ENCODE data around the gene SLC2A10. TPM values are rescaled to one million over a fixed set of nuclear protein-coding genes. Genes with fewer than 3 reads are reported as not detected.

The SLC2A10 gene
- total RNA-seq, 1 donor from 2014 or later, result 6.5 TPM

DNA sequence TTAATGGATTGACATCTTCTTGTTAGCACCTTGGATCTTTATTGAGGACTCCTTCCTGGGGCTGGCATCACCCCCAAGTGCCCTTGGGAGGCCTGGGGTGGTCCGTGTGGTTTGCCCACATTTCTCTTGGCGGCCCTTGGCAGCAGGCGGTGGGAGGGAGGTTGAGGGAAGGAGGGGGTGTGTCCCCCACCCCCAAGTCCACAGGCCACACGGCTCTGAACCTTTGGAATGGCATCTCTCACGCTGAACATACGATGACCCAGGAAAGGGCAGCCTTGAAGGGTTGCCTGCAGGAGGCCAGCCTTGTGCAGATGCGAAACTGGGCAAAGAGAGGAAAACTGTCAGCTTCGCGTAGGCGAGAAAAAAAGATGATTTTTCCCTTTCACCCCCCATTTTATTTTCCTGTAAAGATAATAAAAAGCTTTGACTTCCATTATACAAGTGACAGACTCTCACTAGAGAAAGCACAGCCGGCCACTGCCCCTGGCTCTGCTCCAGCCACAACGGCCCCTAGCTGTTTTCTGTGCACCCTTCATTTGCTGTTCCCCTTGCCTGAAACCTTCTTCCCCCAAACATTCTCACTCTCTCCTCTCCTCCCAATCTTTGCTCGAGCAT, 56.2 kb downstream of the SLC2A10 start:
- DNase-seq (ENCODE audit: low read depth, low spot score), result no peak

DNA sequence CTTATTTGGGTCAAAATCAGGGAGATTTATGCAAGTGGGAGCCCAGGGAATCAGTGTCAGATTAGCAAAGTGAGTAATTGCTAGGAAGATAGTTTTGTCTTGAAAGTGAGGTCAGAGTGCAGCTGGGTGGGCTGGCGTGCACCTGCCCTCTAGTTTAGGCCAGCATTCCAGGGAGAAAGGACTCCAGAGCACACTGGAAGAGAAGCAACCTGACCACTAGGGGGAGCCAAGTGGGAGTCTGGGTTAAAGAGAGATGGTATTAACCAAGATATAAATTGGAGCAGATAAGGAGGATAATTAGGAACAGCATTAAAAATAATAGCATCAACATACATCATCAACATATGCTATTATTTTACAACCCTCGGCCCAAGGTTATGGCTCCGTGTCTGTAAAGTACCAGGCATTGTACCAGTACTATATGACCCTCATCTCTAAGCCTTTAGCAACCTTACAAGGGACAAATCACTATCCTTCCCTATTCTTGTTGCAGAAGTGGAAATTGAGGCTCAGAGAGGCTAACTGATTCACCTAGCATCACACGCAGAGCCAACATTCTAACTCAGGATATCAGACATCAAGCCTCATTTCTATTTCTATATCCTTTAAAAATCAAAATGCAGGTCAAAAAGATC, 57.8 kb downstream of the SLC2A10 start:
- DNase-seq (ENCODE audit: low read depth, low spot score), result no peak

DNA sequence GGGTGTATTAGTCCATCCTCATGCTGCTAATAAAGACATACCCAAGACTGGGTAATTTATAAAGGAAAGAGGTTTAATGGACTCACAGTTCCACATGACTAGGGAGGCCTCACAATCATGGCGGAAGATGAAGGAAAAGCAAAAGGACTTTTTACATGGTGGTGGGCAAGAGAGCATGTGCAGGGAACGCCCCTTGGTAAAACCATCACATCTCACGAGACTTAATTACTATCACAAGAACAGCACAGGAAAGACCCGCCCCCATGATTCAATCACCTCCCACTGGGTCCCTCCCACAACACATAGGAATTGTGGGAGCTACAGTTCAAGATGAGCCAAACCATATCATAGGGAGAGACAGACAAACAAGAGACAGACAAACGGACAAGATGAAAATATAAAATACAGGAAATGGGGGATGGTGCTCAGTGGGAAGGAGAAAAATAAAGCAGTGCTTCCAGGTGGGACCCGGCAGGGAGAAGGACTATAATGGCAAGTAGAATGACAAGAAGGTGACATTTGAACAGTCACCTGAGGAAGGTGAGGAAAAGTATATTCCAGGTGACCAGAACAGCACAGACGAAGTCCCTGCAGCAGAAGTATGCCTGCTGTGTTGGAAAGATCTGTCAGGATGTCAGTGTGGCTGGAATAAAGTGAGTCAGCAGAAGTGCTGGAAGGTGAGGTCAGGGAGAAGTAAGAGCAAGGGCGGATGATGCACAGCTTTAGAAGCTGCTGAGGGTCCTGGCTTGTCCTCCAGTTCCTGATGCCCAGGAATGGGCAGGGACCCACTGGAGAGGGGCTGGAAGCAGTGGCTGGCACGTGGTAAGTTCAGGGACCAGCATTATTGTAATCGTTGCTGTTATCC, 61.1 kb downstream of the SLC2A10 start:
- no peak for DNase-seq (ENCODE audit: low read depth, low spot score)

DNA sequence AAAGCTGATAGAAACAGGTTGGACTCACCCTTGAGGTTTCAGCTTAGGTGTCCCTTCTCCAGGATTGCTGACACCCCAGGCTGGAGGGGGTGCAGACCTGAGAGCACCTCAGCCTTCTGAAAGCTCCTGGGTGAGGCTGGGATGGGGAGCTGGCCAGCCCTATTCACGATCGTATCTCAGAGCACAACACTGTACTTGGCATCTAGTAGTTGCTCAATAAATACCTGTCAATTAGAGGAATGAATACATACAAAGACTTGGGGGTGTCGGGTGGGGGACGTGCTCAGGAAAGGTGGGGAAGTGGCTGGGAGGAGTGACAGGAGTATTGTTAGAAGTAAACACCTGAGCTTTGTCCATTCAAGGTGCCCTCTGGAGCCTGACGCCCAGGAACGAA, 61.7 kb downstream of the SLC2A10 start:
- no peak for DNase-seq (ENCODE audit: low read depth, low spot score)

DNA sequence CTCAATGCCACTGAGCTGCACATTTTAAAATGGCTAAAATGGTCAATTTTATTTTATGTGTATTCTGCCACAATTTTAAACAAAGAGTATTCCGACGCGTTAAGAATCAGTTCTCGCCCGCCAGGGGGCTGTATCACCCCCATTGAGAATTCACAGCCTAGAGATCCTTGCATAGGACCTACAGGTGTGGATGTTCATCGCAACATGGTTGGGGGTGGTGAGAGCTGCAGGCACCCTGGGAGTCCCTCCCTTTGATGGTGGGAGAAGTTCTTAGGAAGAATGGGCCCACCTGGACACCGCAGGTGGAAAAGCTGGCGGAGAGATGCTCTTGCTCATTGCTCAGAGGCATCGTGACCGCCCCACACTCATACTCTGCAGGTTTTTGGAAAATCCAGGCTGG, 63.5 kb downstream of the SLC2A10 start:
- DNase-seq (ENCODE audit: low read depth, low spot score), result no peak

DNA sequence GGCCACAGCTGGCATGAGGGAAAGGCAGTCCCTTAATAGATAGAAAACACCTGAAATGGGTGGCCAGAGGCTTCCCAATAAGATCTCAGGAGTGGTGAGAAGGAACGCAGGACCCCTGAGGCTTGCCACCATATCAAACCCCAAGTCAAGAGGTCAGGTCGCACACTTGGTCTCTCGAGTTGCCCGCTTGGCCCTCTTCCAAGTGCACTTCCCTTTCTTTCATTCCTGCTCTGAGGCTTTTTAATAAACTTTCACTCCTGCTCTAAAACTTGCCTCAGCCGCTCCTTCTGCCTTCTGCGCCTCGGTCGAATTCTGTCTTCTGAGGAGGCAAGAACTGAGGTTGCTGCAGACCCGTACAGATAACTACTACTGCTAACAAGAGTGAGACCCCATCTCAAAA, 64.2 kb downstream of the SLC2A10 start:
- DNase-seq (ENCODE audit: low read depth, low spot score), result no peak

DNA sequence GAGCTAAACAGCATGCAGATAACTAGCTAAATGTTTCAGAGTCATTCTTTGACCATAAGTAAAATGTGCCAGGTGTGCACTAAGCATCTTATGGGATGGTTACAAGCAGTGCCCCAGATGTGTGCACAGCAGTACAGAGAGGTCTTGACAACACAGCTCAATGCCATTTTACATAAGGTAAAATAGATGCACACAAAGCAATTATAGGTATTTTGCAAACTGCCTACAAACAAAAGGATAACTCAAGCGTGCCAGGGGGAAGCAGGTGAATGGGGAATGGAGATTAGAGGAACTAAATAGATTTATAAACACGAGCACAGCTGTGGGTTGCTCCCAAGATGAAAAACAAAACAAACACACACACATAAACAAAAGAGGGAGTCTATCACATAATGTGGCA, 64.8 kb downstream of the SLC2A10 start:
- no peak for DNase-seq (ENCODE audit: low read depth, low spot score)

DNA sequence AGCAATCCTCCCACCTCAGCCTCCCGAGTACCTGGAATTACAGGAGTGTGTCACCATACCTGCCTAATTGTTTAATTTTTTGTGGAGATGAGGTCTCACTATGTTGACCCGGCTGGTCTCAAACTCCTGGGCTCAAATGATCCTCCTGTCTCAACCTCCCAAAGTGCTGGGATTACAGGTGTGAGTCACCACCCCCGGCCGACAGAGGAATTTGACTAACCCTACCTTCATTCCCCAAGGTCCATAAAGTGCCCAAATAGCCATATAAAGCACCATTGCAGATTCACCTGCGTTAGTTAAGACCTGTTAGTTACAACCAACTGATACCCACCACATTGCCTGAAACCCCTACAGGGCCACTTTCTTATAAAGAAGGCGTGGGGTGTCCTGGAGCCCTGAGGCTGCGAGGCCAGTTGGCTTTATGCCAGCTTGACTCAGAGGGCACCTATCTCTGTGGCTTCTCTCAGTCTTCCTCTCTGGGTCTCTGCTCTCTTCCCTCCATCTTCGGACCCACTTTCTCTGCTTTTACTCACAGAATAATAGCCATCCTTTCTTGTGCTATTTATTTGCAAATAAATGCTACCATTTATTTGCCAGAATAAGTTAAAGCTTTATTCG, 65.6 kb downstream of the SLC2A10 start:
- no peak for DNase-seq (ENCODE audit: low read depth, low spot score)

DNA sequence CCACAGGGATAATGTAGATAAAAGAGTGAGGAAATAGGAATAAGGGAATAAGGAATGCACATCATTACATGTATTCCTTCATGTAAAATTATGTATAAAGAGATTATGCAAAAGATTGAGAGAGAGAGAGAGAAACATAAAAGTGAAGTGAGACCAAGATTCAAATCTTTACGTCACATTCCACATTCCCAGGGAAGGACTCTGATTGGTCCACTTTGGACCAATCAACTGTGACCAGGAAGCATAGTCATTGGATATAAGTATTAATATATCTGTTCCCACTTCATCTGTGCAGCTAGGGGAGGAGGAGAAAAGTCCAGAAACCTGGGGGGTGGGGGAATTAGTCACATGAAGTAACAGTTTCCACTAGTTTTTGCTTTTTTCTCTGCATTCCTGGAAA, 66.4 kb downstream of the SLC2A10 start:
- DNase-seq (ENCODE audit: low read depth, low spot score), result no peak

DNA sequence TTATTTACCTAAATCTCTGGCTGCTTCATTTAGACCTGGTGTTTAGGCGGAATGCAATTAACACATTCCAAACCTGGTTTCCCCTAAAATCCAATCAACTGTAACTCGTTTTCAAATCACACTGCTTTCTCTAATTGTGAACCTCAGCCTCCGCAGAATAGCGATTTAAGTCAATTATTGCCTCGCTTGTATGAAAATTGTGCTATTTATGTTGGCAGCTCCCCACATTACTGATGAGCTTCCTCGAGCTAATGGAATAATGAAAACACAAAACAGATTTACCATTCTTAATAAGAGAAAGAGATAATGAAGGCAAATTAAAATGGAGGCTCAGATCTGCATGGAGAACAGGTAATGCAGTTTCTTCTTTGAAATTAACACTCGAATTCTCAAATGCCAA, 67.9 kb downstream of the SLC2A10 start:
- DNase-seq (ENCODE audit: low read depth, low spot score), result no peak

DNA sequence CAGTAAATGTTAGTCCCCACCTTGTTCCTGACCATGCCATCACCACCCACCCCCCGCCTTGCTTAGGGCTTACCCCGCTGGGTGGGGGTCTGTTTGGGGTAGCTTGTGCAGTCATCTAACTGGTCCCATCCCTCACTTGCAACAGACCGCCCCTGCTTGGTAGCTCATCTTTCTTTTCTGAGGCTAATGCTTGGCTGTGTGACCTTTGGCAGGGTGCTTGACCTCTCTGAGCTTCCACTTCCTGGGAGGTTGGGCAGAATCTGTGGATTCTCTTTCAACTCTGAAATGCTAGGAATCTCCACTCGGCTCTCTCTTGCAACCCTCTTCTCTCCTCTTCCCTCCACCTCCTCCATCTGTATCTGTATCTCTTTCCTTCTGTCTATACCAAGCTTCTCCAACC, 70.4 kb downstream of the SLC2A10 start:
- no peak for DNase-seq (ENCODE audit: low read depth, low spot score)

DNA sequence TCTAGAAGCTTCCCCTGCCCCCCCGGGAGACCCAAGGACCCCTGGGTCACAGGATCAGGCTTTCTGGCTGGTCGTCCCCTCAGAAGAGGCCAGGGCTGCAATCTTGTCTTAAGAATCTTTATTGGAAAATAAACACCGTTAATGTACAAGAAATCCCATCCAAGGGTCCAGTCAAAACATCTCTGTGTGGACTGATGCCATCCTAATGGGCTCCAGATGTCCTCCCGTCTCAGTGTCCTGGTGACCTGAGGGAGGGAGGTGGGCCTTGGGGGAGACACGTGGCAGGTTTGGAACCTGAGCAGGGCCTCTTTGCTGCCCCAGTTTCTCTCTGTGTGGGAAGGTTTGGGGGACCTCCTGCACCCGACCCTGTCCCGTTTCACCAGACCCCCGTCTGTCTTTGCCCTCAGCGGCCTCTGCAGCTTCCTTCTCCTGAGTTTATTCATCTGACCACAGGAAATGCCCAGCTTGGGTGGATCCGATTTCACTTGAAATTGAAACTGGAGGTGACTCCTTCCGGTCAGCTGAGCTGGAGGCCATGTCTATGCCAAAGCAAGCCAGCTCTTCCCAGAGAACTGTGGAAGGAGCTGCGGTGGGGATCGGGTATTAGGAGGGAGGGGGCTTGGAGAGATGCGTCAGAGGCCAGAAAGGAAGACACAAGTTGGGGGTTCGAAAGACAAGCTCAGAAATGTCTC, 75.1 kb downstream of the SLC2A10 start:
- no peak for DNase-seq (ENCODE audit: low read depth, low spot score)

Other genes with a start within 250 kb of the SLC2A10 start
- gene ZNF334, start 196.1 kb upstream of the SLC2A10 start, total RNA-seq, result under 0.01 and 1.3 TPM in 2 replicates
- not detected in 2 replicates for gene OCSTAMP, start 159.0 kb upstream of the SLC2A10 start, total RNA-seq
- gene SLC13A3, start 58.2 kb upstream of the SLC2A10 start, total RNA-seq, result 0.04 and 0.40 TPM in 2 replicates
- gene TP53RK, start 20.2 kb upstream of the SLC2A10 start, total RNA-seq, result 17.6 and 19.6 TPM in 2 replicates
- not detected in 2 replicates for gene EYA2, start 185.2 kb downstream of the SLC2A10 start, total RNA-seq

Data from pulmonary artery endothelial cell (primary cell).